Uterus (tissue), 2 donors: ENCODE measurements around the gene IGSF5.

Experiments used
- POLR2A ChIP-seq, 2 donors: fragments of 450-650 bp; IDR thresholded peaks; one replicate each; pipeline ENCODE4 v1.6.1; 2016; ENCODE audit warnings: antibody characterized with exemption in 2 of 2, mild to moderate bottlenecking in 1 of 2, moderate library complexity in 1 of 2
- TF ChIP-seq, protein P1 (sequence below), 4 experiments: fragments of 200-600 bp in 2 of 4; fragments of 450-650 bp in 2 of 4; sonication (generic) in 2 of 4; IDR thresholded peaks; one replicate each; pipeline ENCODE4 v1.5.1; 2016 to 2019; ENCODE audit warnings: antibody characterized with exemption in 4 of 4, mild to moderate bottlenecking in 2 of 4, moderate library complexity in 1 of 4

- TF ChIP-seq, protein P1, sequence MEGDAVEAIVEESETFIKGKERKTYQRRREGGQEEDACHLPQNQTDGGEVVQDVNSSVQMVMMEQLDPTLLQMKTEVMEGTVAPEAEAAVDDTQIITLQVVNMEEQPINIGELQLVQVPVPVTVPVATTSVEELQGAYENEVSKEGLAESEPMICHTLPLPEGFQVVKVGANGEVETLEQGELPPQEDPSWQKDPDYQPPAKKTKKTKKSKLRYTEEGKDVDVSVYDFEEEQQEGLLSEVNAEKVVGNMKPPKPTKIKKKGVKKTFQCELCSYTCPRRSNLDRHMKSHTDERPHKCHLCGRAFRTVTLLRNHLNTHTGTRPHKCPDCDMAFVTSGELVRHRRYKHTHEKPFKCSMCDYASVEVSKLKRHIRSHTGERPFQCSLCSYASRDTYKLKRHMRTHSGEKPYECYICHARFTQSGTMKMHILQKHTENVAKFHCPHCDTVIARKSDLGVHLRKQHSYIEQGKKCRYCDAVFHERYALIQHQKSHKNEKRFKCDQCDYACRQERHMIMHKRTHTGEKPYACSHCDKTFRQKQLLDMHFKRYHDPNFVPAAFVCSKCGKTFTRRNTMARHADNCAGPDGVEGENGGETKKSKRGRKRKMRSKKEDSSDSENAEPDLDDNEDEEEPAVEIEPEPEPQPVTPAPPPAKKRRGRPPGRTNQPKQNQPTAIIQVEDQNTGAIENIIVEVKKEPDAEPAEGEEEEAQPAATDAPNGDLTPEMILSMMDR (IDR thresholded peaks at IDR 0.05) = no peak
- TF ChIP-seq POLR2A (IDR thresholded peaks at IDR 0.05) = no peak
Observed at GRCh38 chr21:39724944-39725343, 20.0 kb upstream of the IGSF5 start.
